Bronchial epithelial cell (primary cell): ENCODE data around the gene CERS1. TPM values are rescaled to one million over a fixed set of nuclear protein-coding genes. Genes with fewer than 3 reads are reported as not detected.

Experiments used
- DNase-seq: peaks from one replicate; pipeline ENCODE4 v3.0.0-alpha.2; 2010; ENCODE audit warnings: low read depth
- FAIRE-seq: peaks from 2 replicates; lab custom pipeline; 2011; peaks lifted over from hg19 to GRCh38; lab: Jason Lieb, UNC
- H3K27me3 ChIP-seq: 2 replicates; pipeline ENCODE4 v1.5.1; 2011; ENCODE audit warnings: low read length; ENCODE audit not compliant: control insufficient read depth, insufficient read depth
- H3K36me3 ChIP-seq: 2 replicates; pipeline ENCODE4 v1.5.1; 2011; ENCODE audit warnings: low read length; ENCODE audit not compliant: control insufficient read depth, insufficient read depth
- H3K4me3 ChIP-seq: 2 replicates; pipeline ENCODE4 v1.5.1; 2011; ENCODE audit warnings: mild to moderate bottlenecking, low read depth, low read length, control low read depth
- total RNA-seq: library from RNA; depleted of rRNA; stranded (reverse); fragments of >200 nt; gene quantifications from 2 replicates; pipeline ENCODE4 v1.2.1, GENCODE V29; 2014
- TF ChIP-seq, protein P1 (sequence below): IDR thresholded peaks from 2 replicates; pipeline ENCODE4 v1.5.1; 2011; ENCODE audit warnings: mild to moderate bottlenecking, moderate library complexity, low read length, control low read depth, inconsistent platforms; ENCODE audit not compliant: insufficient read depth, severe bottlenecking

CERS1 gene
- total RNA-seq, 1 donor from 2014 or later: 0.26 TPM

DNA sequence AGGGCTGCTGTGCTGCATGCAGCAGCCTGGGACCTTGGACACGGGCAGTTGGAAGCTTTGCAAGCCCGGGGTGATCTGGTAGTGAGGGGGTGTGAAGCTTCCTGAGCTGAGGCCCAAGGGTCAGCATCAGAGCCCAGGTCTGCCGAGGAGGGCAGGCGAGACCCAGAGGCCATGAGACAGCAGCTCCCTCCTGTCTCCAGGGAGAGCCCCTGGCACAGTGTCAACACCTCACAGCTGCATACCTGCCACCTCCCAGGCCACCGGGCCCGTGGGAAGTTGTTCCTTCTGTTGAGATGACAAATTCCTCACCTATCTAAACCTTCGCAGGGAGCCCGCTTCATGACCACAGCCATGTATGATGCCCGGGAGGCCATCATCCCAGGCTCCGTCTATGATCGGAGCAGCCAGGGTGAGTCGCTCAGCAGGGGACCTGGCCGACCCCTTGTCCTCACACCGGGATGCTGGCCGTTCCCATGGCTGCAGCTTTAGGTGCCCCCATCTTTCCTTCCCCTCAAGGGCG, 32.1 kb downstream of the CERS1 start:
- DNase-seq (no peak), FAIRE-seq (no peak)
- Histone ChIP-seq H3K27me3 (no peaks in the 10 kb centered on the region), H3K4me3 (no peak overlapping the region), H3K36me3 (peaks cover 51% of the 10 kb centered on the region)
- TF ChIP-seq, protein P1, sequence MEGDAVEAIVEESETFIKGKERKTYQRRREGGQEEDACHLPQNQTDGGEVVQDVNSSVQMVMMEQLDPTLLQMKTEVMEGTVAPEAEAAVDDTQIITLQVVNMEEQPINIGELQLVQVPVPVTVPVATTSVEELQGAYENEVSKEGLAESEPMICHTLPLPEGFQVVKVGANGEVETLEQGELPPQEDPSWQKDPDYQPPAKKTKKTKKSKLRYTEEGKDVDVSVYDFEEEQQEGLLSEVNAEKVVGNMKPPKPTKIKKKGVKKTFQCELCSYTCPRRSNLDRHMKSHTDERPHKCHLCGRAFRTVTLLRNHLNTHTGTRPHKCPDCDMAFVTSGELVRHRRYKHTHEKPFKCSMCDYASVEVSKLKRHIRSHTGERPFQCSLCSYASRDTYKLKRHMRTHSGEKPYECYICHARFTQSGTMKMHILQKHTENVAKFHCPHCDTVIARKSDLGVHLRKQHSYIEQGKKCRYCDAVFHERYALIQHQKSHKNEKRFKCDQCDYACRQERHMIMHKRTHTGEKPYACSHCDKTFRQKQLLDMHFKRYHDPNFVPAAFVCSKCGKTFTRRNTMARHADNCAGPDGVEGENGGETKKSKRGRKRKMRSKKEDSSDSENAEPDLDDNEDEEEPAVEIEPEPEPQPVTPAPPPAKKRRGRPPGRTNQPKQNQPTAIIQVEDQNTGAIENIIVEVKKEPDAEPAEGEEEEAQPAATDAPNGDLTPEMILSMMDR: no peak

DNA sequence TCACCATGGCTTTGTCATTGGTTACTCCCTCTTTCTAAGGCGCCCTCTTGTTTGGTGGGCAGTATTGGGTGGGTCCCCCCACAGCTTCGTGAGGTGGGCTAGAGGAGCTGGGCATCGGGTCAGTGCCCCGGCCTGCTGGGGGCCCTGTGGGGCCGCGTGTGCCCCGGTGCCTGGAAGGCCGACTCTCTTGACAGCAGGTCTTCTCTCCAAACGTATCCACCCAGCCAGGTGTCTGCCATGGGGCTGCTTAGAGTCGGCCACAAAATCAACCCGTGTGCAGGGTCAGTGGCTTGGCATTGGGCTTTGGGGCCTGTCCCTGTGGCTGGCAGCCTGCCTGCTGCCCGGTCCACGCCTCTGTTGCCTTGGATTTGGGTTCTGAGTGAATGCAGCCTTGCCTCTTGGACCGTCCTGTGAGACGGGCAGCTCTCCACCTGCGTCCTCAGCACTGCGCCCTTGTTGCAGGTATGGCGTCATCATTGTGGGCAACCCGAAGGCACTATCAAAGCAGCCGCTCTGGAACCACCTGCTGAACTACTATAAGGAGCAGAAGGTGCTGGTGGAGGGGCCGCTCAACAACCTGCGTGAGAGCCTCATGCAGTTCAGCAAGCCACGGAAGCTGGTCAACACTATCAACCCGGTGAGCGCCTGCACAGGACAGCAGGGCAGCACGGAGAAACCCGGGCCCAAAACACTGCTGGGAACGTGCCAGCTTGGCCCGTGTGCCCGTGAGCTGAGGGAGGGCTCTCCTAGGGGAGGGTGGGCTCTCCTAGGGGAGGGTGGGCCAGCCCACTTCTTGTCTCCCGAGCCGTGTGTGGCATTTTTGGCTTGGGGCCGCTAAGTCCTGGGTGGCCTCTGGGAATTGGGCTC, 32.7 kb downstream of the CERS1 start:
- H3K4me3 ChIP-seq: no peak overlapping the region
- peaks cover 54% of the 10 kb centered on the region for H3K36me3 ChIP-seq
- H3K27me3 ChIP-seq: no peaks in the 10 kb centered on the region
- TF ChIP-seq, protein P1: no peak
- DNase-seq (no peak), FAIRE-seq (peak; percentile 7)

DNA sequence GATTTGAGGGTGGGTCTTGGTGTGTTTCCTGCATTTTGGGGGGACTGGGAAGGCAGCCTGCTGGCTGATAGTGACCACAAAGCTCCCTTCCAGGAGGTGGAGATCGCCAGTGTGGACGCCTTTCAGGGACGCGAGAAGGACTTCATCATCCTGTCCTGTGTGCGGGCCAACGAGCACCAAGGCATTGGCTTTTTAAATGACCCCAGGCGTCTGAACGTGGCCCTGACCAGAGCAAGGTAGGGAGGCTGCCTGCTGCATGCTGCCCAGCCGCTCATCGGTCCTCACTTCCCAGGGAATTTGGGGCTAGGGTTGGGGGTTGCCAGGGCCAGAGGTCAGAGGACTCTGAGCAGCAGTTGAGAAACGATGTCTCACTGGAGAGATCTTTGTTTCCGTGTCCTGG, 34.0 kb downstream of the CERS1 start:
- Histone ChIP-seq H3K36me3 (peaks cover 59% of the 10 kb centered on the region), H3K4me3 (no peak overlapping the region), H3K27me3 (no peaks in the 10 kb centered on the region)
- DNase-seq (no peak), FAIRE-seq (no peak)
- TF ChIP-seq, protein P1: no peak

DNA sequence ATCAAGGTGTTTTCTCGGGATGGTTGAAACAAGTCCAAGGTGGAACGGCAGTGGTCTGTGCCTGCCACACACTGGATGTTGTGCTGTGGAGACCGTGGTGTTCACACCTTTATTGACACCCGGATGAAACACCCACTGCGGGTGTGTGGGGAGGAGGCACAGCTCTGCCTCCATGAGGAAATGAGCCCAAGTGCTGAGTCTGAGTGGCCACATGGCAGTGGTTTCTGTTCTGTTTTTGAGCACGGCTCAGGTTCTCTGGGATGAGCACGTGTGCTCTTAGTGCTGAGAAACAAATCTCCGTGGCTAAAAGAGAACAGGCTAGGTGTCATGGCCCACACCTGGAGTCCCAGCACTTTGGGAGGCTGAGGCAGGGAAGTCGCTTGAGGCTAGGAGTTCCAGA, 34.7 kb downstream of the CERS1 start:
- TF ChIP-seq, protein P1: no peak
- Histone ChIP-seq H3K4me3 (no peak overlapping the region), H3K36me3 (peaks cover 64% of the 10 kb centered on the region), H3K27me3 (no peaks in the 10 kb centered on the region)
- FAIRE-seq (no peak), DNase-seq (no peak)

DNA sequence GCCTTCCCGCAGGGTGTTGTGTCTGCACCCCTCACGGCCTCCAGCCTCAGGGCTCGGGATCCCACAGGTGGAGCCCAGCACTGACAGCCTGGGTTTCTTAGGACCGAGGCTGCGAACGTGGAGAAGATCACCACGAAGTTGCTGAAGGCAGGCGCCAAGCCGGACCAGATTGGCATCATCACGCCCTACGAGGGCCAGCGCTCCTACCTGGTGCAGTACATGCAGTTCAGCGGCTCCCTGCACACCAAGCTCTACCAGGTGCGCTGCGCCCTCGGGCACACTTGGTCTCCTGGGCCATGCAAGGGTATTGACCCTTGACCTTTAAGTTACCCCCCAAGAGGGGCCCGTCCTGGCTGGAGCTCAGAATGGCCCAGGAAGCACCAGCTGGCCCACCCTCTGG, 35.2 kb downstream of the CERS1 start:
- TF ChIP-seq, protein P1: no peak

DNA sequence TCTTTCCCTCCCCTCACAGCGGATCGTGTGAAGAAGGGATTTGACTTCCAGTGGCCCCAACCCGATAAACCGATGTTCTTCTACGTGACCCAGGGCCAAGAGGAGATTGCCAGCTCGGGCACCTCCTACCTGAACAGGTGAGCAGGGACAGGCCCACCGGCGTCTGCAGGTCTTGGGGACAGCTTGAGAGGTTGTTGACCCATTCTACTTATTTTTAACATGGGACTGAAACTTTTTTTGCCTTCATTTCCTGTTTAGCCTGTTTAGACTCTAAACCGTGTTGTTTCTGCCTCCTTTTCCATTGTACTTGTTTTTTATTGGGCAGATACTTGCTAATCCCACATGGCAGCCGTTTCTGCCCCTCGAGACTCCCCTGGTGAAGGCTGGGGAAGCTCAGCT, 35.7 kb downstream of the CERS1 start:
- DNase-seq (no peak), FAIRE-seq (no peak)
- TF ChIP-seq, protein P1: no peak
- Histone ChIP-seq H3K27me3 (no peaks in the 10 kb centered on the region), H3K4me3 (no peak overlapping the region), H3K36me3 (peaks cover 71% of the 10 kb centered on the region)

More for the DNA sequence above, 35.2 kb downstream of the CERS1 start:
- no peak for FAIRE-seq
- no peak for DNase-seq
- H3K36me3 ChIP-seq: peaks cover 67% of the 10 kb centered on the region
- no peak overlapping the region for H3K4me3 ChIP-seq
- H3K27me3 ChIP-seq: no peaks in the 10 kb centered on the region
